Stimulated activated CD4-positive, alpha-beta T cell treated with anti-CD3 and anti-CD28 coated beads, Interleukin-15, amount 100 ng/mL, for 24 hours (primary cell): Measurements from ENCODE around the gene RASAL1.

Experiments
- DNase-seq: peaks from one replicate; pipeline ENCODE4 v3.0.0-alpha.2; 2020

The RASAL1 gene

GRCh38 chr12:113135178-113136127 lies at the start of gene RASAL1:
TSS of gene RASAL1 (minus strand) at chr12:113135761. CDS start at chr12:113135462, 299 bp downstream.
- peak; percentile 91 for DNase-seq

- DNase-seq: peak; percentile 93
These were observed 49.3 kb upstream of the RASAL1 start for GRCh38 chr12:113184900-113185179.

GRCh38 chr12:113184098-113184899 lies 48.7 kb upstream of the RASAL1 start:
- no peak for DNase-seq

- no peak for DNase-seq
These were observed 47.5 kb upstream of the RASAL1 start for GRCh38 chr12:113183030-113183589.

GRCh38 chr12:113181975-113182374 lies 46.4 kb upstream of the RASAL1 start:
- no peak for DNase-seq

GRCh38 chr12:113180333-113180732 lies 44.8 kb upstream of the RASAL1 start:
- DNase-seq: no peak

- DNase-seq: no peak
These were observed 43.5 kb upstream of the RASAL1 start for GRCh38 chr12:113179023-113179422.

GRCh38 chr12:113174461-113175384 lies 39.2 kb upstream of the RASAL1 start:
- DNase-seq: peak; percentile 83

- DNase-seq: no peak
These were observed 37.6 kb upstream of the RASAL1 start for GRCh38 chr12:113173081-113173698.

- no peak for DNase-seq
These were observed 36.6 kb upstream of the RASAL1 start for GRCh38 chr12:113172185-113172584.

- DNase-seq: no peak
These were observed 36.0 kb upstream of the RASAL1 start for GRCh38 chr12:113171543-113171942.

- DNase-seq: no peak
These were observed 35.4 kb upstream of the RASAL1 start for GRCh38 chr12:113170926-113171325.

GRCh38 chr12:113170457-113170856 lies 34.9 kb upstream of the RASAL1 start:
- DNase-seq: no peak

GRCh38 chr12:113169697-113170096 lies 34.1 kb upstream of the RASAL1 start:
- no peak for DNase-seq

- DNase-seq: no peak
These were observed 32.3 kb upstream of the RASAL1 start for GRCh38 chr12:113167868-113168267.

- no peak for DNase-seq
These were observed 30.2 kb upstream of the RASAL1 start for GRCh38 chr12:113165521-113166450.

GRCh38 chr12:113164014-113164413 lies 28.5 kb upstream of the RASAL1 start:
- DNase-seq: no peak

GRCh38 chr12:113163030-113163360 lies 27.4 kb upstream of the RASAL1 start:
- DNase-seq: no peak

- DNase-seq: no peak
These were observed 26.8 kb upstream of the RASAL1 start for GRCh38 chr12:113162102-113163029.
